ENCODE data around the gene GNAI3. TPM values are rescaled to one million over a fixed set of nuclear protein-coding genes. Genes with fewer than 3 reads are reported as not detected.

GNAI3 gene
- total and polyA plus RNA-seq, 2 experiments from 2014 or later, result 14.9 TPM

- in situ Hi-C loops (cut with MboI), result loop anchor here (10.0 kb wide), 2 partner anchors 113 to 343 kb away; partner anchors contain the start of gene AHCYL1
Observed at GRCh38 chr1:109641861-109642260, 93.4 kb downstream of the GNAI3 start.

GRCh38 chr1:109642626-109643025 lies 94.2 kb downstream of the GNAI3 start:
- Histone ChIP-seq H3K9ac (no peak overlapping the region), H3K4me3 (no peak overlapping the region), H3K27ac (no peak overlapping the region), H2AFZ (no peak overlapping the region), H3K4me2 (ENCODE audit: unreplicated experiment) (no peak overlapping the region), H3K9me2 (ENCODE audit: insufficient read depth) (no peaks in the 10 kb centered on the region), H4K20me1 (ENCODE audit: insufficient read depth) (no peaks in the 10 kb centered on the region), H3K36me3 (ENCODE audit: low read depth) (no peaks in the 10 kb centered on the region), H3K79me2 (ENCODE audit: insufficient read depth) (no peaks in the 10 kb centered on the region), H3F3A (ENCODE audit: insufficient read depth) (no peaks in the 10 kb centered on the region), H3K27me3 (replicated peaks; ENCODE audit: insufficient read depth) (no peaks in the 10 kb centered on the region), H3K9me3 (ENCODE audit: low read depth) (no peaks in the 10 kb centered on the region), H3K4me1 (ENCODE audit: insufficient read depth) (no peaks in the 10 kb centered on the region)
- TF ChIP-seq EZH2phosphoT487 (IDR thresholded peaks at IDR 0.05; ENCODE audit: insufficient read depth, low read depth), result no peak
- no peak for TF ChIP-seq EZH2 (IDR thresholded peaks at IDR 0.05; ENCODE audit: insufficient read depth, poor library complexity, severe bottlenecking)
- in situ Hi-C loops (cut with MboI), result loop anchor here (10.0 kb wide), 2 partner anchors 112 to 342 kb away; partner anchors contain the start of gene AHCYL1
- peak; percentile 65 for DNase-seq
- 43 to 48% methylated on average over 3 of the region's 3 CpGs for WGBS, 2 experiments (ENCODE audit: low coverage in 1 of 2, low lambda C conversion rate in 2 of 2, missing lambda C conversion rate in 2 of 2)

More at GRCh38 chr1:109641861-109642260, 93.4 kb downstream of the GNAI3 start:
- Histone ChIP-seq H3K4me2 (ENCODE audit: unreplicated experiment) (no peak overlapping the region), H3K9me3 (ENCODE audit: low read depth) (no peaks in the 10 kb centered on the region), H3K4me3 (no peak overlapping the region), H3K36me3 (ENCODE audit: low read depth) (no peaks in the 10 kb centered on the region), H3K27me3 (replicated peaks; ENCODE audit: insufficient read depth) (no peaks in the 10 kb centered on the region), H2AFZ (no peak overlapping the region), H3K9ac (no peak overlapping the region), H4K20me1 (ENCODE audit: insufficient read depth) (no peaks in the 10 kb centered on the region), H3K27ac (no peak overlapping the region), H3K4me1 (ENCODE audit: insufficient read depth) (no peaks in the 10 kb centered on the region), H3K79me2 (ENCODE audit: insufficient read depth) (no peaks in the 10 kb centered on the region), H3F3A (ENCODE audit: insufficient read depth) (no peaks in the 10 kb centered on the region), H3K9me2 (ENCODE audit: insufficient read depth) (no peaks in the 10 kb centered on the region)
- WGBS, 2 experiments (ENCODE audit: low coverage in 1 of 2, low lambda C conversion rate in 2 of 2, missing lambda C conversion rate in 2 of 2), result 87 to 95% methylated on average over 2 of the region's 2 CpGs
- DNase-seq, result no peak
- TF ChIP-seq EZH2 (IDR thresholded peaks at IDR 0.05; ENCODE audit: insufficient read depth, poor library complexity, severe bottlenecking) (no peak), EZH2phosphoT487 (IDR thresholded peaks at IDR 0.05; ENCODE audit: insufficient read depth, low read depth) (no peak)

- DNase-seq, result peak; percentile 81
Observed at GRCh38 chr1:109643385-109644230, 95.2 kb downstream of the GNAI3 start.

GRCh38 chr1:109644670-109645069 lies 96.3 kb downstream of the GNAI3 start:
- no peak overlapping the region for H3K27ac ChIP-seq
- in situ Hi-C loops (cut with MboI), result loop anchor here (10.0 kb wide), 2 partner anchors 110 to 340 kb away; partner anchors contain the start of gene AHCYL1
- H3K79me2 ChIP-seq (ENCODE audit: insufficient read depth), result no peaks in the 10 kb centered on the region
- DNase-seq, result no peak
- TF ChIP-seq EZH2phosphoT487 (IDR thresholded peaks at IDR 0.05; ENCODE audit: insufficient read depth, low read depth), result no peak
- TF ChIP-seq EZH2 (IDR thresholded peaks at IDR 0.05; ENCODE audit: insufficient read depth, poor library complexity, severe bottlenecking), result no peak
- no peak overlapping the region for H3K9ac ChIP-seq
- no peaks in the 10 kb centered on the region for H3K4me1 ChIP-seq (ENCODE audit: insufficient read depth)
- H3K9me2 ChIP-seq (ENCODE audit: insufficient read depth), result no peaks in the 10 kb centered on the region
- H3K27me3 ChIP-seq (replicated peaks; ENCODE audit: insufficient read depth), result no peaks in the 10 kb centered on the region
- no peaks in the 10 kb centered on the region for H4K20me1 ChIP-seq (ENCODE audit: insufficient read depth)
- H2AFZ ChIP-seq, result no peak overlapping the region
- 77% methylated on average over 10 of the region's 10 CpGs for WGBS, 2 experiments (ENCODE audit: low coverage in 1 of 2, low lambda C conversion rate in 2 of 2, missing lambda C conversion rate in 2 of 2)
- no peak overlapping the region for H3K4me3 ChIP-seq
- H3K9me3 ChIP-seq (ENCODE audit: low read depth), result no peaks in the 10 kb centered on the region
- H3F3A ChIP-seq (ENCODE audit: insufficient read depth), result no peaks in the 10 kb centered on the region
- no peak overlapping the region for H3K4me2 ChIP-seq (ENCODE audit: unreplicated experiment)
- H3K36me3 ChIP-seq (ENCODE audit: low read depth), result no peaks in the 10 kb centered on the region

More at GRCh38 chr1:109643385-109644230, 95.2 kb downstream of the GNAI3 start:
- Histone ChIP-seq H3F3A (ENCODE audit: insufficient read depth) (no peaks in the 10 kb centered on the region), H3K27ac (no peak overlapping the region), H3K79me2 (ENCODE audit: insufficient read depth) (no peaks in the 10 kb centered on the region), H4K20me1 (ENCODE audit: insufficient read depth) (no peaks in the 10 kb centered on the region), H3K4me1 (ENCODE audit: insufficient read depth) (no peaks in the 10 kb centered on the region), H3K9ac (0 out of 2 replicates have a peak overlapping the region, but pooled peaks have one; percentile 32), H3K36me3 (ENCODE audit: low read depth) (no peaks in the 10 kb centered on the region), H3K27me3 (replicated peaks; ENCODE audit: insufficient read depth) (no peaks in the 10 kb centered on the region), H2AFZ (peak overlapping the region; percentile 93), H3K4me3 (no peak overlapping the region), H3K9me2 (ENCODE audit: insufficient read depth) (no peaks in the 10 kb centered on the region), H3K4me2 (ENCODE audit: unreplicated experiment) (no peak overlapping the region), H3K9me3 (ENCODE audit: low read depth) (no peaks in the 10 kb centered on the region)
- no peak for TF ChIP-seq EZH2 (IDR thresholded peaks at IDR 0.05; ENCODE audit: insufficient read depth, poor library complexity, severe bottlenecking)
- in situ Hi-C loops (cut with MboI), result loop anchor here (10.0 kb wide), 2 partner anchors 111 to 341 kb away; partner anchors contain the start of gene AHCYL1
- WGBS, 2 experiments (ENCODE audit: low coverage in 1 of 2, low lambda C conversion rate in 2 of 2, missing lambda C conversion rate in 2 of 2), result 44 to 55% methylated on average over 23 to 32 of the region's 32 CpGs

All from GM23248 (cell line).